Esophagus muscularis mucosa (tissue), 4 donors: ENCODE data around the gene PARVB.

Experiments
- CTCF ChIP-seq, 3 experiments: fragments of 200-600 bp in 2 of 3; fragments of 450-650 bp in 1 of 3; sonication (generic) in 2 of 3; IDR thresholded peaks; one replicate each; pipeline ENCODE4 v1.5.1; 2017 to 2019; ENCODE audit warnings: antibody characterized with exemption in 3 of 3, mild to moderate bottlenecking in 2 of 3, moderate library complexity in 1 of 3
- EP300 ChIP-seq: sonication (generic); formaldehyde crosslinking; IDR thresholded peaks from one replicate; pipeline ENCODE4 v1.6.1; 2017; ENCODE audit warnings: antibody characterized with exemption
- POLR2A ChIP-seq: fragments of 450-650 bp; IDR thresholded peaks from one replicate; pipeline ENCODE4 v1.6.1; 2017; ENCODE audit warnings: antibody characterized with exemption, moderate library complexity, mild to moderate bottlenecking, low read depth
- POLR2AphosphoS5 ChIP-seq, 2 donors: sonication (generic); formaldehyde crosslinking; IDR thresholded peaks; one replicate each; pipeline ENCODE4 v1.6.1; 2017; ENCODE audit warnings: antibody characterized with exemption in 2 of 2

- TF ChIP-seq CTCF (IDR thresholded peaks at IDR 0.05) (no peak), POLR2AphosphoS5 (IDR thresholded peaks at IDR 0.05) (peak in 1 of 2 donors; percentile 22), POLR2A (no peak), EP300 (no peak)
Observed at GRCh38 chr22:44026066-44026629, 2.0 kb downstream of the PARVB start.
